NCI-H774 (cell line): ENCODE results near the gene SH3RF3.

Experiments used
- DNase-seq: peaks from one replicate; lab custom pipeline; 2025; lab: John Stamatoyannopoulos, UW

The SH3RF3 gene

GRCh38 chr2:109242654-109243331 lies 113.8 kb downstream of the SH3RF3 start:
- no peak for DNase-seq

- no peak for DNase-seq
Observed at GRCh38 chr2:109243526-109244303, 114.7 kb downstream of the SH3RF3 start.

- DNase-seq = no peak
Observed at GRCh38 chr2:109244304-109244582, 115.2 kb downstream of the SH3RF3 start.

GRCh38 chr2:109244750-109245382 lies 115.9 kb downstream of the SH3RF3 start:
- no peak for DNase-seq

GRCh38 chr2:109246176-109246575 lies 117.2 kb downstream of the SH3RF3 start:
- no peak for DNase-seq

GRCh38 chr2:109246616-109247015 lies 117.6 kb downstream of the SH3RF3 start:
- DNase-seq = no peak

- no peak for DNase-seq
Observed at GRCh38 chr2:109247340-109247739, 118.3 kb downstream of the SH3RF3 start.

- DNase-seq = no peak
Observed at GRCh38 chr2:109247812-109248211, 118.8 kb downstream of the SH3RF3 start.

GRCh38 chr2:109248590-109248989 lies 119.6 kb downstream of the SH3RF3 start:
- no peak for DNase-seq

GRCh38 chr2:109253217-109253616 lies 124.2 kb downstream of the SH3RF3 start:
- DNase-seq = no peak

GRCh38 chr2:109254174-109254904 lies 125.3 kb downstream of the SH3RF3 start:
- DNase-seq = no peak

- DNase-seq = no peak
Observed at GRCh38 chr2:109255654-109256053, 126.6 kb downstream of the SH3RF3 start.

- no peak for DNase-seq
Observed at GRCh38 chr2:109256111-109256510, 127.1 kb downstream of the SH3RF3 start.

GRCh38 chr2:109256921-109257320 lies 127.9 kb downstream of the SH3RF3 start:
- DNase-seq = no peak

- DNase-seq = no peak
Observed at GRCh38 chr2:109257653-109258052, 128.6 kb downstream of the SH3RF3 start.

GRCh38 chr2:109258376-109258775 lies 129.4 kb downstream of the SH3RF3 start:
- no peak for DNase-seq

GRCh38 chr2:109258905-109259540 lies 130.0 kb downstream of the SH3RF3 start:
- no peak for DNase-seq

GRCh38 chr2:109259671-109260070 lies 130.7 kb downstream of the SH3RF3 start:
- no peak for DNase-seq

- DNase-seq = no peak
Observed at GRCh38 chr2:109260116-109260855, 131.3 kb downstream of the SH3RF3 start.

GRCh38 chr2:109260886-109261700 lies 132.1 kb downstream of the SH3RF3 start:
- peak; percentile 85 for DNase-seq
